Ramos (cell line): ENCODE measurements around the gene PAEP.

Experiments
- in situ Hi-C: fragments of 300-500 bp; cut with MboI; formaldehyde crosslinking; loops from one replicate; pipeline ENCODE4 v1.14.3; 2022; ENCODE audit warnings: low sequenced_read_pairs; ENCODE audit not compliant: unreplicated experiment

The PAEP gene

GRCh38 chr9:135574331-135574730 is 12.8 kb downstream of the PAEP start:
- in situ Hi-C loops = no loop called here

- in situ Hi-C loops = no loop called here
These were observed 13.4 kb downstream of the PAEP start for GRCh38 chr9:135574943-135575342.

GRCh38 chr9:135575995-135576631 is 14.6 kb downstream of the PAEP start:
- in situ Hi-C loops = no loop called here

- in situ Hi-C loops = no loop called here
These were observed 15.7 kb downstream of the PAEP start for GRCh38 chr9:135577256-135577655.

GRCh38 chr9:135579356-135579755 is 17.8 kb downstream of the PAEP start:
- in situ Hi-C loops = no loop called here

GRCh38 chr9:135579889-135580660 is 18.5 kb downstream of the PAEP start:
- in situ Hi-C loops = no loop called here

- in situ Hi-C loops = no loop called here
These were observed 19.3 kb downstream of the PAEP start for GRCh38 chr9:135580664-135581380.

GRCh38 chr9:135581636-135582426 is 20.3 kb downstream of the PAEP start:
- in situ Hi-C loops = no loop called here

- in situ Hi-C loops = no loop called here
These were observed 21.0 kb downstream of the PAEP start for GRCh38 chr9:135582541-135582940.

- in situ Hi-C loops = no loop called here
These were observed 21.6 kb downstream of the PAEP start for GRCh38 chr9:135582966-135583687.

GRCh38 chr9:135583688-135584011 is 22.1 kb downstream of the PAEP start:
- in situ Hi-C loops = no loop called here

- in situ Hi-C loops = no loop called here
These were observed 22.8 kb downstream of the PAEP start for GRCh38 chr9:135584371-135584770.

- in situ Hi-C loops = no loop called here
These were observed 23.4 kb downstream of the PAEP start for GRCh38 chr9:135584934-135585333.

GRCh38 chr9:135586601-135587109 is 25.1 kb downstream of the PAEP start:
- in situ Hi-C loops = no loop called here

GRCh38 chr9:135587658-135588057 is 26.1 kb downstream of the PAEP start:
- in situ Hi-C loops = no loop called here

- in situ Hi-C loops = no loop called here
These were observed 26.8 kb downstream of the PAEP start for GRCh38 chr9:135588371-135588770.

GRCh38 chr9:135588886-135589595 is 27.5 kb downstream of the PAEP start:
- in situ Hi-C loops = no loop called here

GRCh38 chr9:135589596-135590485 is 28.3 kb downstream of the PAEP start:
- in situ Hi-C loops = no loop called here
